22Rv1 (cell line): ENCODE results near the gene SRP68.

Experiments
- CTCF ChIP-seq: fragments of 450-650 bp; IDR thresholded peaks from 2 replicates; pipeline ENCODE4 v1.5.1; 2017; ENCODE audit warnings: mild to moderate bottlenecking
- ZFX ChIP-seq: fragments of 450-650 bp; IDR thresholded peaks from 2 replicates; pipeline ENCODE4 v1.6.1; 2017; ENCODE audit warnings: antibody characterized with exemption, borderline replicate concordance

GRCh38 chr17:76007131-76007849 lies 65.0 kb downstream of the SRP68 start:
- TF ChIP-seq CTCF (no peak), ZFX (no peak)
